Measurements from ENCODE around the gene MCRIP1.

Gene MCRIP1

DNA sequence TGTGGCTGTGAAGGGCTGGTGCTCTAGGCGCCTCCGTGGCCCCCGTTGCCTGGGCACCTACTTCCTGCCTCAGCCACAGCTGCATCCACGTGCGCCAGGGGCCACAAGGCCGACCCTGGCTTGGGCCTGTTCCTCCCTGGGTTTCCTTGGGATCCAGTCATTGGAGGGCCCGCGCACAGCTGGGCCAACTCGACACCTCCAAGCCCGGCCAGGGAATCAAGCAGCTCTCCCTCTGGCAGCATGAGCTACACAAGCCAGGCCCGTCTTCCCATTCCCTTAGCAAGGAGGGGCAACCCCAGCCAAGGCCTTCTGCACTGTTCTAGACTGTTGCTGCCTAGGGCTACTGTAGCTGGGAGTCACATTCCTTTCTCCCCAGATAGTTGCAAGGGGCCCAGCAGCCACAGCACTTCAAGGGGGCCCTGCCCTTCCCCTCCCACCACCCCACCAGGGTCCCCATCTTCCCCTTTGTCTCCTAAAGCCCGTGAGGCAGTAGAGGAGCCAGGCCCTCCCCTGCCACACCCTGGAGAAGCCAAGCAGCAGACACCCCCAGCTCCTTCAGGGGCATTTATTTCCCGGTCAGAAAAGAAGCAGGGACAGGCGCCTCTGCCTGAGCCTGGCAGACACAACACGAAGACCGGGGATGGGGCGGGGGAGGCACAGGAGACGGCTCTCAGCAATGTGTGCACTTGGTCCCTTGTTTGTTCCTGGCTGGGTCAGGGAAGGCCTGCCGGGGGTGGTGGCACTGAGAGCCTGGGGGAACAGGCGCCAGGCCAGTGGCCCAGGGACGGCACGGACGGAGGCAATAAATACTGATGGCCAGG, 34.3 kb upstream of the MCRIP1 start:
- DNase-seq (ENCODE audit: low spot score in 2 of 2) (no peak), ATAC-seq (replicated peaks; ENCODE audit: extremely low read depth, poor library complexity, severe bottlenecking) (no peak)
- Mint-ChIP-seq H3K36me3 (ENCODE audit: insufficient read depth) (peaks cover 64% of the 10 kb centered on the region), H3K27me3 (no peaks in the 10 kb centered on the region), H3K27ac (ENCODE audit: low read depth) (peak overlapping the region; percentile 70), H3K9me3 (no peaks in the 10 kb centered on the region), H3K4me1 (peaks cover 30% of the 10 kb centered on the region), H3K4me3 (peak overlapping the region; percentile 62)

GRCh38 chr17:81866440-81867169, 33.5 kb upstream of the MCRIP1 start:
- Mint-ChIP-seq H3K36me3 (ENCODE audit: insufficient read depth) (peaks cover 58% of the 10 kb centered on the region), H3K9me3 (no peaks in the 10 kb centered on the region), H3K27ac (ENCODE audit: low read depth) (peak overlapping the region; percentile 73), H3K27me3 (no peaks in the 10 kb centered on the region), H3K4me3 (peak overlapping the region; percentile 62), H3K4me1 (peaks cover 30% of the 10 kb centered on the region)
- ATAC-seq (replicated peaks; ENCODE audit: extremely low read depth, poor library complexity, severe bottlenecking) (no peak), DNase-seq (ENCODE audit: low spot score in 2 of 2) (no peak)

GRCh38 chr17:81865733-81866439, 32.8 kb upstream of the MCRIP1 start:
- Mint-ChIP-seq H3K27me3 (no peaks in the 10 kb centered on the region), H3K9me3 (no peaks in the 10 kb centered on the region), H3K4me3 (peak overlapping the region; percentile 62), H3K27ac (ENCODE audit: low read depth) (peak overlapping the region; percentile 73), H3K36me3 (ENCODE audit: insufficient read depth) (peaks cover 59% of the 10 kb centered on the region), H3K4me1 (peaks cover 38% of the 10 kb centered on the region)
- no peak for ATAC-seq (replicated peaks; ENCODE audit: extremely low read depth, poor library complexity, severe bottlenecking)
- DNase-seq (ENCODE audit: low spot score in 2 of 2) = no peak

DNA sequence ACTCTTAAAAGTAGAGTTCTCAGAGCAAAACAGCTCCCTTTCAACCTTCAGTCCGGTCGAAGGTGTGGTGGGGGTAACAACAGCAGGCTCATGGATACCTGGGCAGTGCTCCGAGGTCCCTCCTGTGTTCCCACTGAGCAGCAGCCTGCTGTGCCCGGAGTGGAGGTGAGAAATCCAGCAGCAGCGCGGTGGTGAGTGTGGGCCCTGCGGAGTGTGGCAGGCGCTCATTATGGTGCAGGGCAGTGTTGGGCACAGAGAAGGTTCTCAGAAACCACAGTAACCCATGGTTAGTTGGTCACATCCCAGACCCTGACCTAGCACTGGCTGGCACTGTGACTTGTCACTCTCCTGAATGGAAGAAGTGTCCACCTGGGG, 32.3 kb upstream of the MCRIP1 start:
- Mint-ChIP-seq H3K4me3 (peak overlapping the region; percentile 34), H3K36me3 (ENCODE audit: insufficient read depth) (peaks cover 61% of the 10 kb centered on the region), H3K4me1 (peaks cover 38% of the 10 kb centered on the region), H3K9me3 (no peaks in the 10 kb centered on the region), H3K27me3 (no peaks in the 10 kb centered on the region), H3K27ac (ENCODE audit: low read depth) (peak overlapping the region; percentile 73)
- ATAC-seq (replicated peaks; ENCODE audit: extremely low read depth, poor library complexity, severe bottlenecking) (no peak), DNase-seq (ENCODE audit: low spot score in 2 of 2) (no peak)

GRCh38 chr17:81863833-81864768, 31.0 kb upstream of the MCRIP1 start:
- no peaks in the 10 kb centered on the region for H3K27me3 Mint-ChIP-seq
- H3K9me3 Mint-ChIP-seq = no peaks in the 10 kb centered on the region
- peaks cover 34% of the 10 kb centered on the region for H3K4me1 Mint-ChIP-seq
- DNase-seq (ENCODE audit: low spot score in 2 of 2) (no peak), ATAC-seq (replicated peaks; ENCODE audit: extremely low read depth, poor library complexity, severe bottlenecking) (no peak)
- peak overlapping the region; percentile 53 for H3K27ac Mint-ChIP-seq (ENCODE audit: low read depth)
- H3K36me3 Mint-ChIP-seq (ENCODE audit: insufficient read depth) = peaks cover 54% of the 10 kb centered on the region
- no peak overlapping the region for H3K4me3 Mint-ChIP-seq

DNA sequence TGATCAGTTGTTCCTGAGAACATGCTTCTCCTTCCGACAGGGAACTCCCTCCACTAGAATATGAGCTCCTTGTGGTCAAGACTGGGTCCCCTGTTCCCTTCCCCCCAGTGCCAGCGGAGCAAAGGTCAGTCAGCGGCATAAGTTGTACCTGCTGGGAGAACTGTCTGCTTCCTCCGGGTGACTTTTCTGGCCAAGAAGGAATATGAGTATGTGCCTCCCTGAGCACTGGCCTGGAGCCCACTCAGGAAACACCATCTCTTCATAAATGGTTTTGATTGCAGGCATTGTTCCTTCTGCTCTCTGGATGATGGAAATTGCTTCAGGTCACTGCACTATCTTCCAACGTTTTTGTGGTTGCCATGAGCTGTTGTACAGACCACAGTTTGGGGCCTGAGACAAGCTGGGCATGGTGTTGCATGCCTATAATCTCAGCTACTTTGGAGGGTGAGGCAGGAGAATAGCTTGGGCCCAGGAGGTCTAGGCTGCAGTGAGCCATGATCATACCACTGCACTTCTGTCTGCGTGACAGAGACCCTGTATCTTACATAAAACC, 30.1 kb upstream of the MCRIP1 start:
- peaks cover 49% of the 10 kb centered on the region for H3K36me3 Mint-ChIP-seq (ENCODE audit: insufficient read depth)
- H3K9me3 Mint-ChIP-seq = no peaks in the 10 kb centered on the region
- H3K4me3 Mint-ChIP-seq = peak overlapping the region; percentile 56
- DNase-seq (ENCODE audit: low spot score in 2 of 2) (no peak), ATAC-seq (replicated peaks; ENCODE audit: extremely low read depth, poor library complexity, severe bottlenecking) (no peak)
- H3K4me1 Mint-ChIP-seq = peaks cover 32% of the 10 kb centered on the region
- H3K27me3 Mint-ChIP-seq = no peaks in the 10 kb centered on the region
- H3K27ac Mint-ChIP-seq (ENCODE audit: low read depth) = peak overlapping the region; percentile 63

DNA sequence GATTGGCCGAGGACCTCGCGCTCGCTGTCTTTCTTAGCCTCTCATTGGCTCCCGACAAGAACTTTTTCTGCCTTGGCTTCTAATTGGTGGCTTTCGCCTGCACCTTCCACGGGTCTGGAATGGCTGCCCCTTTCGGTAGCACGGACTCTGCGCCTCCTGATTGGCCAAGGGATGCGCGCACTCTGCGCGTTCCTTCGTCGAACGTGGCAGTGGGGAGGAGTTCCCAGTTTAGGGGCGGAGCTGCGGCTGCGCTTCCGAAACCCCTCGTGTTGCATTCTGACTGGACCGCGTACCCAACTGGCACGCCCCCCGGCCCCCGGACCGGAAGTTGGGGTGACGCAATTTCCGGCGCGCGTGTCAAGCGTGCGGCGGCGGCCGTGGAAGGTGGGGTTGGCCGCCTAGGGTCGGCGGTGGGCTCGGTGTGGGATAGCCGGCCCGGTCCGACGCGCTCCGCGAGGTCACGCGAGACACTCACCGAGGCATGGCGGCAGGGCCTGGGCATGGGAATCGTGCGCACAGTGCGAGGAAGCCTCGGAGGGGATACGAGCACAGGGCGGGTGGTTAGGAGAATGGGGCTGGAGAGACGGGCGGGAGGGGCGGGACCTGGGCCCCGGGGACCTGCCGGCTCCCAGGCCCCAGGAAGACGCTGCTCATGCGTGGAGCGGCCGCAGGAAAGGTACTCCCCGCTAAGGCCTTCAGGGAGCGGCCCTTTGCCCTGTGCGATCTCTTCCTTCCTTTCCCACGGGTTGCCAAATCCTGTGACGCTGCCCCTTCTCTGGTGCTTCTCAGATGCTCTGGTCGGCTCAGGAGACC, 27.9 kb upstream of the MCRIP1 start:
- ATAC-seq (replicated peaks; ENCODE audit: extremely low read depth, poor library complexity, severe bottlenecking) = peak; percentile 89
- peaks cover 23% of the 10 kb centered on the region for H3K4me1 Mint-ChIP-seq

GRCh38 chr17:81859906-81860755, 27.0 kb upstream of the MCRIP1 start, which contains the start of gene P4HB:
TSS of gene P4HB (minus strand) at chr17:81860535. CDS start at chr17:81860471, 64 bp downstream.
- no peaks in the 10 kb centered on the region for H3K27me3 Mint-ChIP-seq
- H3K36me3 Mint-ChIP-seq (ENCODE audit: insufficient read depth) = peaks cover 46% of the 10 kb centered on the region
- ATAC-seq (replicated peaks; ENCODE audit: extremely low read depth, poor library complexity, severe bottlenecking) (peak; percentile 20), DNase-seq (ENCODE audit: low spot score in 2 of 2) (no peak)
- peak within 1 kb of the TSS; percentile 93 for H3K27ac Mint-ChIP-seq (ENCODE audit: low read depth)
- H3K4me1 Mint-ChIP-seq = peaks cover 23% of the 10 kb centered on the region
- no peaks in the 10 kb centered on the region for H3K9me3 Mint-ChIP-seq
- peak within 1 kb of the TSS; percentile 87 for H3K4me3 Mint-ChIP-seq

More for the DNA sequence above, 27.9 kb upstream of the MCRIP1 start:
- peak; percentile 99 for DNase-seq (ENCODE audit: low spot score in 2 of 2)
- H3K4me3 Mint-ChIP-seq = peak overlapping the region; percentile 87
- peaks cover 44% of the 10 kb centered on the region for H3K36me3 Mint-ChIP-seq (ENCODE audit: insufficient read depth)
- H3K27me3 Mint-ChIP-seq = no peaks in the 10 kb centered on the region
- H3K27ac Mint-ChIP-seq (ENCODE audit: low read depth) = peak overlapping the region; percentile 93
- no peaks in the 10 kb centered on the region for H3K9me3 Mint-ChIP-seq

DNA sequence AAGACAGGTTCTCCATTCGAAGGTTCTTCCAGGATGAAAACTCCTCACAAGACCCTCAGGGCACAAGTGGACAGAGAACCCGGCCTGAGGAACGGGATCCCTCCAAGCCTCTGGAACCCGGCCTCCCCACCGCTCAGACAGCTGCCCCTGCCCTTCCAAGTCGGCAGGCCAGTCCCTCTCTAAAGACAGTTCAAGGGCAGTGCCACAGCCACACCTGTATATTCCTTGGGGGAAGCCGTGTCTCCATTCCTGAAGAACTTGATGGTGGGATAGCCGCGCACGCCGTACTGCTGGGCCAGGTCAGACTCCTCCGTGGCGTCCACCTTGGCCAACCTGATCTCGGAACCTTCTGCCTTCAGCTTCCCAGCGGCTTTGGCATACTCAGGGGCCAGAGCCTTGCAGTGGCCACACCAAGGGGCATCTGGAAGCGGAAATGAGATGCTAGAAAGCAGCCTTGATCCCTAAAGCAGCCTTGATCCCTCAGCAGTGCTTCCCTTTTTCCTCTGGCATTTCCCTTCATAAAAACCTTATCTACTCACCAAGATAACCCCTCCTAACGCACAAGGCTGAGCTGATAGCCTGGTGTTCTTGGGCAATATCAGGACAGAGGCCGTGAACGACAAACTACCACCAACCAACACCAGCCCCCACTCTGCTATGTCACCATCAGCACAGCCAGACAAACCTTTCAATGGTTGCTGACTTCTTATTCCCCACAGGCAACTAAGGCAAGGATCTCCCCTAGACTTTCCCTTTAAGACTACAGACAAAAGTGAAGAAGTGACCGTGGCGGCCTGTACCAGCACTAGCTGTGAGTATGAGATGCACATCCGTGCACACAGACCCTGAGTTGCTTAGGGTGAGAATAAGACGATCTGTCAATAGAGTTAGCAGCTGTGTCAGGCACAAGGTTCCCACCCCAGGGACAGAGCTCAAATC, 26.1 kb upstream of the MCRIP1 start:
- peaks cover 46% of the 10 kb centered on the region for H3K36me3 Mint-ChIP-seq (ENCODE audit: insufficient read depth)
- no peaks in the 10 kb centered on the region for H3K9me3 Mint-ChIP-seq
- H3K27ac Mint-ChIP-seq (ENCODE audit: low read depth) = peak overlapping the region; percentile 93
- H3K4me3 Mint-ChIP-seq = peak overlapping the region; percentile 87
- DNase-seq (ENCODE audit: low spot score in 2 of 2) (no peak), ATAC-seq (replicated peaks; ENCODE audit: extremely low read depth, poor library complexity, severe bottlenecking) (no peak)
- peaks cover 23% of the 10 kb centered on the region for H3K4me1 Mint-ChIP-seq
- no peaks in the 10 kb centered on the region for H3K27me3 Mint-ChIP-seq

All from central memory CD8-positive, alpha-beta T cell (primary cell).